ENCODE measurements around the gene DBT.

DBT gene

GRCh38 chr1:100198596-100198995 is 51.0 kb downstream of the DBT start:
- DNase-seq (ENCODE audit: low read depth in 1 of 2, low spot score in 1 of 2) = no peak

- no peak for DNase-seq (ENCODE audit: low read depth in 1 of 2, low spot score in 1 of 2)
Measured at GRCh38 chr1:100188617-100189016, 61.0 kb downstream of the DBT start.

GRCh38 chr1:100187912-100188311 is 61.7 kb downstream of the DBT start:
- no peak for DNase-seq (ENCODE audit: low read depth in 1 of 2, low spot score in 1 of 2)

- no peak for DNase-seq (ENCODE audit: low read depth in 1 of 2, low spot score in 1 of 2)
Measured at GRCh38 chr1:100184536-100184935, 65.1 kb downstream of the DBT start.

GRCh38 chr1:100183370-100183769 is 66.3 kb downstream of the DBT start:
- DNase-seq (ENCODE audit: low read depth in 1 of 2, low spot score in 1 of 2) = no peak

GRCh38 chr1:100178091-100178490 is 71.5 kb downstream of the DBT start, which contains the start of gene LRRC39:
TSS of gene LRRC39 (minus strand) at chr1:100178256. CDS start at chr1:100168516, 9,740 bp downstream.
- DNase-seq (ENCODE audit: low read depth in 1 of 2, low spot score in 1 of 2) = no peak

- DNase-seq (ENCODE audit: low read depth in 1 of 2, low spot score in 1 of 2) = no peak
Measured at GRCh38 chr1:100177295-100178041, 72.2 kb downstream of the DBT start.

- no peak for DNase-seq (ENCODE audit: low read depth in 1 of 2, low spot score in 1 of 2)
Measured at GRCh38 chr1:100168051-100168450, 81.6 kb downstream of the DBT start.

GRCh38 chr1:100164702-100165101 is 84.9 kb downstream of the DBT start:
- no peak for DNase-seq (ENCODE audit: low read depth in 1 of 2, low spot score in 1 of 2)

GRCh38 chr1:100164216-100164615 is 85.4 kb downstream of the DBT start:
- no peak for DNase-seq (ENCODE audit: low read depth in 1 of 2, low spot score in 1 of 2)

- DNase-seq (ENCODE audit: low read depth in 1 of 2, low spot score in 1 of 2) = no peak
Measured at GRCh38 chr1:100162881-100163280, 86.8 kb downstream of the DBT start.

GRCh38 chr1:100152271-100152670 is 97.4 kb downstream of the DBT start:
- no peak for DNase-seq (ENCODE audit: low read depth in 1 of 2, low spot score in 1 of 2)

- DNase-seq (ENCODE audit: low read depth in 1 of 2, low spot score in 1 of 2) = no peak
Measured at GRCh38 chr1:100151679-100152078, 98.0 kb downstream of the DBT start.

- no peak for DNase-seq (ENCODE audit: low read depth in 1 of 2, low spot score in 1 of 2)
Measured at GRCh38 chr1:100147875-100148274, 101.8 kb downstream of the DBT start.

- DNase-seq (ENCODE audit: low read depth in 1 of 2, low spot score in 1 of 2) = no peak
Measured at GRCh38 chr1:100146958-100147357, 102.7 kb downstream of the DBT start.

- no peak for DNase-seq (ENCODE audit: low read depth in 1 of 2, low spot score in 1 of 2)
Measured at GRCh38 chr1:100145116-100145515, 104.5 kb downstream of the DBT start.

GRCh38 chr1:100142343-100142742 is 107.3 kb downstream of the DBT start:
- no peak for DNase-seq (ENCODE audit: low read depth in 1 of 2, low spot score in 1 of 2)

- no peak for DNase-seq (ENCODE audit: low read depth in 1 of 2, low spot score in 1 of 2)
Measured at GRCh38 chr1:100141192-100141591, 108.4 kb downstream of the DBT start.

- DNase-seq (ENCODE audit: low read depth in 1 of 2, low spot score in 1 of 2) = no peak
Measured at GRCh38 chr1:100137602-100138001, 112.0 kb downstream of the DBT start.
